GM12874 (cell line): ENCODE results near the gene ABCA8.

ENCODE experiments used
- TF ChIP-seq, protein P1 (sequence below): IDR thresholded peaks from 2 replicates; pipeline ENCODE4 v1.5.1; 2011; ENCODE audit warnings: low read depth, mild to moderate bottlenecking, control low read depth, low read length, moderate library complexity; ENCODE audit not compliant: insufficient read depth

ABCA8 gene

DNA sequence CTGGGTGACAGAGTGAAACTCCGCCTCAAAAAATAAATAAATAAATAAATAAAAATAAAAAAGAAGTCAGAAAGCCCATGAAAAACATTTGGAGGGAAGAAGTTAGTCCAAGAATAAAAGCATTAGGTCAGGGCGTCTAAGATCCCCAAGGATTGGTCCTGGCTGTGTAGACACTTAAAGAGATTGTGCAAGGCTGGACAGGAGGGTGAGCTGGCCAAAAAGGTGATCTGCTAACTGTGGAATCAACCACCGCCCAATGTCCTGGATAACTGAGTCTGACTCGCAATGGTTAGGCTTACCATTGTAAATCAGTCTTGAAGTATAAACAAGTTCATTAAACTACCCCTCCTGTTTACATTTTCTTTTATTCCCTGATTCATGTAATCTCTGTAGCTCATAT is 8.8 kb upstream of the ABCA8 start:
- TF ChIP-seq, protein P1, sequence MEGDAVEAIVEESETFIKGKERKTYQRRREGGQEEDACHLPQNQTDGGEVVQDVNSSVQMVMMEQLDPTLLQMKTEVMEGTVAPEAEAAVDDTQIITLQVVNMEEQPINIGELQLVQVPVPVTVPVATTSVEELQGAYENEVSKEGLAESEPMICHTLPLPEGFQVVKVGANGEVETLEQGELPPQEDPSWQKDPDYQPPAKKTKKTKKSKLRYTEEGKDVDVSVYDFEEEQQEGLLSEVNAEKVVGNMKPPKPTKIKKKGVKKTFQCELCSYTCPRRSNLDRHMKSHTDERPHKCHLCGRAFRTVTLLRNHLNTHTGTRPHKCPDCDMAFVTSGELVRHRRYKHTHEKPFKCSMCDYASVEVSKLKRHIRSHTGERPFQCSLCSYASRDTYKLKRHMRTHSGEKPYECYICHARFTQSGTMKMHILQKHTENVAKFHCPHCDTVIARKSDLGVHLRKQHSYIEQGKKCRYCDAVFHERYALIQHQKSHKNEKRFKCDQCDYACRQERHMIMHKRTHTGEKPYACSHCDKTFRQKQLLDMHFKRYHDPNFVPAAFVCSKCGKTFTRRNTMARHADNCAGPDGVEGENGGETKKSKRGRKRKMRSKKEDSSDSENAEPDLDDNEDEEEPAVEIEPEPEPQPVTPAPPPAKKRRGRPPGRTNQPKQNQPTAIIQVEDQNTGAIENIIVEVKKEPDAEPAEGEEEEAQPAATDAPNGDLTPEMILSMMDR, result no peak

GRCh38 chr17:68961214-68961882 is 6.2 kb upstream of the ABCA8 start:
- TF ChIP-seq, protein P1, result no peak

- TF ChIP-seq, protein P1, result no peak
These were observed 2.8 kb upstream of the ABCA8 start for GRCh38 chr17:68957944-68958343.

GRCh38 chr17:68954146-68954896 is 871 bp downstream of the ABCA8 start:
- TF ChIP-seq, protein P1, result no peak

GRCh38 chr17:68953340-68953997 is 1.7 kb downstream of the ABCA8 start:
- TF ChIP-seq, protein P1, result no peak

DNA sequence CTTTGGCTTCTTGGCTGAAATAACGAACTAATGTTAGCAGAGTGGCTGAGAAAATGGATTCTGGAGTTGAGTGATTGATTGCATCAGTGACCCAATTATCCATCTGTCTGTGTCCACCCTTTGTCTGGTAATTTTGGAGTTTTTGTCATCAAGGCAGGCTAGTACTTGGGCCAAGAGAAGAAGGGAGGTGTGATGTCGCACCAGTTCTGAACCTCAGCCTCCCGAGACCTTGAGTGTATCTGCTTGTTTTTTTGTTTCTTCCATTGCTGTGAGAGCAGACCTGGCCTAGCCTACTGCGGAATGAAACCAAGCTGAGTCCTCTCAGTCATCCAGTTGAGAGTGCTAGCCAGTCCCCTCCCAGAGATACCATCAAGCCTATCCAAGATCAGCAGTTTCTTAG is 4.5 kb downstream of the ABCA8 start:
- TF ChIP-seq, protein P1, result no peak

DNA sequence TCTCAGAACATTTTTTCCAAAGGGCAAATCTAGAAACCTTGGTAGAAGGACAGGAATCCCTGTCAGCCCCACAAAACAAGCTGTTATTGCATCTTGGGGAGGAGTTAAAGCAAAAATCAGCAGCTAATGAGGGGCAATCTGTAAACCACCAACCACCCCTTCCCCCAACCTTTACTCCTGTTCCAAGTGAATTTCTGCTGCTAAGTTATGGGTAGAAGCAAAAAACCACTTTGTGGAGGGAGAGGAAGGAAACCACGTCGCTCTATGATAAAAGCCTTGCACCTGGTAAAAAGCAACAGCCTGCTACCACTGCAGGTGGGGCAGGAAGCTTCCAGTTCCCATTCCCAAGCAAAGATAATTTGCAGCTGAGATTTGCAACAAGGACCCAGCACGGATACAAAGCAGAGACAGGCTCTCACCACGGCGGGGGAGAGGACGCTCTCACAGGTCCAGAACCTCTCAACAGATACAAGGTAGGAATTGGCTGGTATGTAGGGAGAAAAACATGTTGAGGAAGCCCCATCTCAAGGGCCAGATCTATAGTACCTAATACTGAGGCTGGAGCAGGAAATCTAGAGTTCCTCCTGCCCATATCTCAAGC is 10.7 kb downstream of the ABCA8 start:
- TF ChIP-seq, protein P1, result no peak
